ENCODE measurements around the gene GID4.

GID4 gene

GRCh38 chr17:18045691-18046350 lies 6.6 kb downstream of the GID4 start:
- no peak for DNase-seq

DNA sequence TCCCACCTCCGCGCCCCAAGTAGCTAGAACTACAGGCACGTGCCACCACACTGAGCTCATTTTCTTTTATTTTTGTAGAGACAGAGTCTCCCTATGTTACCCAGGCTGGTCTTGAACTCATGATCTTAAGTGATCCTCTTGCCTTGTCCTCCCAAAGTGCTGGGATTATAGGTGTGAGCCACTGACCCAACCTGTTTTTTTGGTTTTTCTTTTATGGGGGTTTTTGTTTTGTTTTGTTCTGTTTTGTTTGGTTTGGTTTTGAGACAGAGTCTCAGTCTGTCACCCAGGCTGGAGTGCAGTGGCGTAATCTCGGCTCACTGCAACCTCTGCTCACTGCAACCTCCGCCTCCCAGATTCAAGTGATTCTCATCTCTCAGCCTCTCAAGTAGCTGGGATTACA lies 16.4 kb downstream of the GID4 start:
- no peak for DNase-seq

- DNase-seq = no peak
Measured at GRCh38 chr17:18056214-18056613, 17.0 kb downstream of the GID4 start.

- DNase-seq = no peak
Measured at GRCh38 chr17:18059283-18059682, 20.1 kb downstream of the GID4 start.

DNA sequence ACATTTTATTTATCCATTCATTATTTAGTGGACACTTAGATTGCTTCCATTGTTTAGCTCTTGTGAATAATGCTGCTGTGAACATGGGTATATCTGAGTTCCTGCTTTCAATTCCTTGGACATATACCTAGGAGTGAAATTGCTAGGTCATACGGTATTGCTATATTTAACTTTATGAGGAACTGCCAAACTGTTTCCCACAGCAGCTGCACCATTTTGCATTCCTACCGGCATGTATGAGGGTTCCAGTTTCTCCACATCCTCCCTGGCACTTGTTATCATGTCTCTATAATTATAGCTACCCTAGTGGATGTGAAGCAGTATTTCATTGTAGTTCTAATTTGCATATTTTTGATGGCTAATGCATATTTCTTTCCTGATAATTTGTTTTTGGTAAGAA lies 24.8 kb downstream of the GID4 start:
- no peak for DNase-seq

DNA sequence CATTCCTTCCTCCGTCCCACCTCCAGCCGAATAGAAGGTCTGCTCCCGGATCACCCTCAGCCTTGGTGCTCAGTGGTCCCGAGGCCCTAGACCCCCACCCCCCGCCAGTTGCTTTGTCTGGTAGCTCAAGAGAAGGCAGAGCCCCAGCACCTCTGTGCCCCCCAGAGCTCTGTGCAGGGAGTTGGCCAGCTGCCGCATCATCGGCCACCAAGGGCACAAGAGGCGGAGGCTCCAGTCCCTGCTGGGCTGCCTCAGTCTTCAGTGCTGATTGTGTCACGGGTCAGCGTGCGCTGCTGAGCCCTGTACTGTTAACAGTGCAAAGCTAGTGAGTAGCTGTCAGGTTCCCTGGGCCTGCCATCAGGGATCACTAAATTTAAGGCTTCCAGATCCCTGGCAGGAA lies 26.3 kb downstream of the GID4 start:
- DNase-seq = no peak

- DNase-seq = no peak
Measured at GRCh38 chr17:18066866-18067265, 27.7 kb downstream of the GID4 start.

GRCh38 chr17:18069101-18069500 lies 29.9 kb downstream of the GID4 start:
- DNase-seq = no peak

DNA sequence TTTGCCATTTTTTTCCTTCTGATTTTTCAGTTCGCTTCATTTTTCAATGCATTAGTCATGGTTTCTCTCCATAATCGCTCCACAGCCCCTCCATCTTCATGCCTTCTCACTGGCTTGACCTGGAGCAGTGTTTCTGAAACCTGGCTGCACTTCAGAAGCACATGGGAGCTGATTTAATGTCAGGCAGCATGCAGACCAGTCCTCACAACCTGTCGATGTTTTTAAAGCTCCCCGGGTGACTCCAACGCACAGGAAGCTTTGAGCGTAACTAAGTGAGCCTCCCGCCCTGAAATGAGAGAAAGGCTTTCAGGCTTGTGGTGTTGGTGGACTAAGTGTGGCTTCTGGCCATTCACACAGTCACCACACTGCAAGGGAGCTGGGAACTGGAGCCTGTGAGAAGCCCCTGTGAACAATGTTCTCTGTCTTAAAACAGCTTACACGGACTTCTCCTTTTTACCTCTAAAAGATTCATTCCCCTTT lies 31.7 kb downstream of the GID4 start:
- no peak for DNase-seq

DNA sequence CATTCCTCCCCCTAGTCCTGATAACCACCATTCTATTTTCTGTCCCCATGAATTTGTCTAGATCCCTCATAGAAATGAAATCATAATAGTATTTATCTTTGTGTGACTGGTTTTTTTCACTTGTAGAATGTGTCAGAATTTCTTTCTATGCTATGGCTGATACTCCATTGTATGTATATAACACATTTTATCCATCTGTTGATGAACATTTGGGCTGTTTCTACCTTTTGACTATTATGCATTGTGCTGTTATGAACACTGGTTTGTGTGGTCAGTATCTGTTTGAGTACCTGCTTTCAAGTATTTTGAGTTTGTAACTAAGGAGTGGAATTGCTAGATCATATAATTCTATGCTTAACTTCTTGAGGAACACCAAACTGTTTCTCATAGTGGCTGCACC lies 32.5 kb downstream of the GID4 start:
- no peak for DNase-seq

DNA sequence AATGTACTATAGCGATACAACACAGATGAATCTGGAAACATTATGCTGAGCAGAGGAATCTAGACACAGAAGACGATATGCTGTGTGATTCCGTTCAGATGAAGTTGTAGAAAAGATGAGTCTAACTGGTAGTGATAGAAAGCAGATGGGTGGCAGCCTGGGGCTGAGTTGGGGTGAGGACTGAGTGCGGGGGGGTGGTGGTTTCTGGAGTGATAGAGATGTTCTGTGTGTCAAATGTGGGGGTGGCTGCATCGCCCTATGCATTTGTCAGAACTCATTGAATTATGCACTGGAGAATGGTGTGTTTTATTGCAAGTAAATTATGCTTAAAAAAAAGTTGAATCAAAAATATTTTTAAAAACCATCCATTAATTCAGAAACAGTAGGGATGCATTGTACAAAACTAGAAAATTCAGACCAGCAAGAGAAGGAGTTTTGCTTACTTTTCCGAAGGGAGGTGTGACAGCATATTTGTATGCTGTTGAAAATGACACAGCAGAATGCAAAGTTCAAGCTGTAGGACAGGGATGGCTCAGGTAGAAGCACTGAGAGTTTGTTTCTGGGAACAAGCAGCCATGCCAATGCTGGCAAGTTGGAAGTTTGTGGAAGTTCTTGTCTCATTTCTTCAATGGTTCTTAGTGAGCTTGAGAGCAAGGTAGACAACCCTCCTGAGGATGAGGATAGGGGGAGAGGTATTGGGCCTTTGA lies 35.5 kb downstream of the GID4 start:
- DNase-seq = no peak

GRCh38 chr17:18076936-18077335 lies 37.7 kb downstream of the GID4 start:
- no peak for DNase-seq

- DNase-seq = no peak
Measured at GRCh38 chr17:18079543-18079942, 40.3 kb downstream of the GID4 start.

DNA sequence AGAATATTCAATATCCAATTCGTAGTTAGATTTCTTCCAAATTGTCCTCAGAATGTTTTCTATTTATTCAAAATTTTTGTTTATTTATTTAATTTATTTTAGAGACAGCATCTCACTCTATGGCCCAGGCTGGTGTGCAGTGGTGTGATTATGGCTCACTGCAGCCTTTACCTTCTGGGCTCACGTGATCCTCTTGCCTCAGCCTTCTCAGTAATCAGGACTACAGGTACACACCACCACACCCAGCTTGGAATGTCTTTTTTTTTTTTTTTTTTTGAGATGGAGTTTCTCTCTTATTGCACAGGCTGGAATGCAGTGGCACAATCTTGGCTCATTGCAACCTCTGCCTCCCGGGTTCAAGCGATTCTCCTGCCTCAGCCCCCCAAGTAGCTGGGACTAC lies 45.0 kb downstream of the GID4 start:
- DNase-seq = no peak

DNA sequence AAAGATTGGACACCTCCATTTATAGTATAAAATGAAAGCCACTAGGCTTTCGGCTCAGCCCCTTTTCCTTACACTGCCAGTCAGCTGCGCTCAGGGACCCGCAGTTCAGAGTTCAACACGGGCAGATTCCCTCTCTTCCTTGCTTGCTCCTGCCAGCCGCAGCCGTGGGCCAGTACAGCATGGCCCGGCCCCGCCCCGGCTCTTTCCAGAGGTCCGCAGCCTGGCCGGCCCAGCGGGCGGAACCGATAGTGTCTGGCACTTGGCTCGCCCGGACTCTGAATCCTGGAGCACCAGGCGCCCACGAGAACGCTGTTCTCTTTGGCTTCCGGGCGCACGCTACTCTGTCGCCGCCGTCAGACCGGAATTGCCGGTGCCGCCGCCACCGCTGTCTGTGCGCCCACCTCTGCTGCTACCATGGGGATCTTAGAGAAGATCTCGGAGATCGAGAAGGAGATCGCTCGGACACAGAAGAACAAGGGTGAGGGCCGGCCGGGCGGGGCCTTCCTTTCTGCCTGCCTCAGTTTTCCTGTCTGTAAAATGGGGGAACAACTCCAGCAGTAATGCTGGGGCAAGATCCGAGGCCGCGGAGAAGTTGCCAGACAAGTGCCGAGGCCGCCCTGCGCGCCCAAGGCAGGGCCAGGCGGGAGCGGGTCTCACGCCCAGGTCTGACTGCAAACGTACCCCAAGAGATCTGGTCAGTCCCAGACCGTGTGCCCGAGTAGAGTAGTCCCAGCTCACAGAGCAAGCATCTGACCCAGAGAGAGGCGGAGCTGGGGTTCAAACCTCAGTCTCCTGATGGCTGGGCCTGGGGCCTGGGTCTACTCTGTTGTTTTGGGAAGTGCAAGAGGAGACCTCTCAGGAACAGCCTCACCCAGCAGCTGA lies 48.6 kb downstream of the GID4 start, which contains the start of gene DRG2:
TSS of gene DRG2 (plus strand) at position 339 of the 882 bp plus-strand sequence. CDS start at position 415, 76 bp downstream.
- DNase-seq = peak; percentile 23

- no peak for DNase-seq
Measured at GRCh38 chr17:18089613-18090012, 50.4 kb downstream of the GID4 start.

- DNase-seq = no peak
Measured at GRCh38 chr17:18093616-18094408, 54.6 kb downstream of the GID4 start.

GRCh38 chr17:18094409-18094807 lies 55.2 kb downstream of the GID4 start:
- no peak for DNase-seq

DNA sequence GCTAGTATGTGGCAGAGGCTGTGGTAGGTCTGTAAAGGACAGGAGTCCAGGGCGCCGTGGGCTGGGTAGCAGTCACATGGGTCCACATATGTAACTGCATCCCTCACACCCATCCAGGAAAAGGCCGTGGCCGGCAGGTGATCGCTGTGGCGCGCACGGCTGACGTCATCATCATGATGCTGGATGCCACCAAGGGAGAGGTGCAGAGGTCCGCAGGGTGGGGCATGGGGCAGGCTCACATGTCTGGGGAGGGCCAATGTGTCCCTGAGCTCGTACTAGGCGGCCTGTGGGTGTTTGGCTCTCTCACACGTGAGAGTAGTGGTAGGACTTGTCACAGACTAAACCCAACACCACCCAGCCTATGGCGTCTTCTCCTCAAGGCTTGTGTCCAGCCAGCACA lies 60.3 kb downstream of the GID4 start:
- no peak for DNase-seq

GRCh38 chr17:18100616-18101015 lies 61.4 kb downstream of the GID4 start:
- DNase-seq = no peak

DNA sequence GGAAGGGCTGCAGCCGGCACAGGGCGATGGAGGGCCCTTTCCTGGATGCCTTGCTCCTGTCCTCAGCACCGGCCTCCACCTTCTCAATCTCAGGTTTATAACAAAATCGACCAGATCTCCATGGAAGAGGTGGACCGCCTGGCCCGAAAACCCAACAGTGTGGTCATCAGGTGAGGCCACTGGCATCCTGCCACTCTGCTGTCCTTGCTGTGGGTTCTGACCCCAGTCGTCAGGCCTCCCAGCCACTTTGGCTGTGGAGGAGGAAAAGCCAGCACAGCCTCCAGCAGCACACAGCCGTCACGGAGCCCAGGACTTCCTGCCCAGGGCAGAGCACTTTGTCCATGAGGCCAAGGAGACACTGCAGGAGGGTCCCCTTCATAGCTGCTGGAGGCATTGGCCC lies 62.6 kb downstream of the GID4 start:
- DNase-seq = no peak

DNA sequence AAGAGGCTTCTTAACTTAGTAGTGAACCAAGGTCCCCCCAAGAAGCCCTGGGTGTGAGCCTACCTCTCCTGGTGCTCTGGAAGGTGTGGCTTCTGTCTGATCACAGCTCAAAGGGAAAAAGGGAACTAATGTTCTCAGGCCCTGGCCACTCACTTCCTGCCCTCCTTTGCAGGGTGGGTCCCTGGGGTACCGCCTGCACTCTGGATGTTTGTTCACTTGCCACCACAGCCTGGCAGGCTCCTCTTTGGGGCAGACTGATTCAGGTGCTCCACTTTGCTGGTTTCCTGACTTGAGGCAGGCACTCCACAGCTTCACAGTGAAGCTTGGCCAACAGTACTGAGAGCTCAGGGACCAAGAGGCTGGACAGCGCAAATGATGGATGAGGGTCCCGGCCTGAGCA lies 63.4 kb downstream of the GID4 start:
- DNase-seq = no peak

GRCh38 chr17:18105027-18105426 lies 65.8 kb downstream of the GID4 start:
- no peak for DNase-seq

All from NCI-H1417 treated with DMSO at 0.1 percent for 48 hours (cell line).